GM12872 (cell line): ENCODE data around the gene GYG2.

Experiments used
- TF ChIP-seq, protein P1 (sequence below): IDR thresholded peaks from 3 replicates; pipeline ENCODE4 v1.5.1; 2011; ENCODE audit warnings: low read depth, mild to moderate bottlenecking, low read length, moderate library complexity; ENCODE audit not compliant: insufficient read depth

The GYG2 gene

DNA sequence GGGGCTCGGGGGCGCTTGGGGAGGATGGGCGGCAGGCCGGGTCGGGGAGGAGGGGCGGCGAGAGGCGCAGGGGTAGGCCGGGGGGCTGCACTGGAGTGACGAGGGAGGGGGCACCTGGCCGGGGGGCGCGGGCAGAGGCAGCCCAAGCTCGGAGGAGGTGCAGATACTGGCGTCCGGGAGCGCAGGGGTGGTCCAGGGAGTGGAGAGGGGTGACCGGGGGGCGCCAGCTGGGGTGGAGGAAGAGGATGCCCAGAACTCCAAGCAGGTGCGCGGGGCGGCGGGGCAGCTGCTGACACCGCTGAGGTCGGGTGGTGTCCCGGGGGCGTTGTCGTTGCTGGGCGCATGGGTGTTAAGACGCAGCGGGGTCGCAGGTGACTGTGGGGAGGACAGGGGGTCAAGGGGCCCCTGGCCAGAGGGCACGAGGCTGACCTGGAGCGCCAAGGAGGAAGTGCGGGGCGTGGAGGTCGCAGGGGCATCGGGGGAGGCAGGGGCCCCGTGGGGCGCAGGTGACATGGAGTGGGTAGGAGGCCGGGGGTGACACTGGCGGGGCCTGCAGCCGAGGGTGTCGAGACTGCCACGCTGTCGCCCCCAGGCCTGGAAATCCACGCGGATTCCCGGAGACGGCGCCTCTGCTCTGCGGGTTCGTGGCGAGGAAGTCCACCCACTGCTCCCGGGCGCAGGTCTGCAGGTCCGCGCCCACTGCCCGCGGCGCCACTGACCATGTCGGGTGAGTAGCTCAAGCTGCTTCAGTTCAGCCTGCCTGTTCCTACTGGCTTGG is 928 bp downstream of the GYG2 start:
- TF ChIP-seq, protein P1, sequence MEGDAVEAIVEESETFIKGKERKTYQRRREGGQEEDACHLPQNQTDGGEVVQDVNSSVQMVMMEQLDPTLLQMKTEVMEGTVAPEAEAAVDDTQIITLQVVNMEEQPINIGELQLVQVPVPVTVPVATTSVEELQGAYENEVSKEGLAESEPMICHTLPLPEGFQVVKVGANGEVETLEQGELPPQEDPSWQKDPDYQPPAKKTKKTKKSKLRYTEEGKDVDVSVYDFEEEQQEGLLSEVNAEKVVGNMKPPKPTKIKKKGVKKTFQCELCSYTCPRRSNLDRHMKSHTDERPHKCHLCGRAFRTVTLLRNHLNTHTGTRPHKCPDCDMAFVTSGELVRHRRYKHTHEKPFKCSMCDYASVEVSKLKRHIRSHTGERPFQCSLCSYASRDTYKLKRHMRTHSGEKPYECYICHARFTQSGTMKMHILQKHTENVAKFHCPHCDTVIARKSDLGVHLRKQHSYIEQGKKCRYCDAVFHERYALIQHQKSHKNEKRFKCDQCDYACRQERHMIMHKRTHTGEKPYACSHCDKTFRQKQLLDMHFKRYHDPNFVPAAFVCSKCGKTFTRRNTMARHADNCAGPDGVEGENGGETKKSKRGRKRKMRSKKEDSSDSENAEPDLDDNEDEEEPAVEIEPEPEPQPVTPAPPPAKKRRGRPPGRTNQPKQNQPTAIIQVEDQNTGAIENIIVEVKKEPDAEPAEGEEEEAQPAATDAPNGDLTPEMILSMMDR, result no peak

DNA sequence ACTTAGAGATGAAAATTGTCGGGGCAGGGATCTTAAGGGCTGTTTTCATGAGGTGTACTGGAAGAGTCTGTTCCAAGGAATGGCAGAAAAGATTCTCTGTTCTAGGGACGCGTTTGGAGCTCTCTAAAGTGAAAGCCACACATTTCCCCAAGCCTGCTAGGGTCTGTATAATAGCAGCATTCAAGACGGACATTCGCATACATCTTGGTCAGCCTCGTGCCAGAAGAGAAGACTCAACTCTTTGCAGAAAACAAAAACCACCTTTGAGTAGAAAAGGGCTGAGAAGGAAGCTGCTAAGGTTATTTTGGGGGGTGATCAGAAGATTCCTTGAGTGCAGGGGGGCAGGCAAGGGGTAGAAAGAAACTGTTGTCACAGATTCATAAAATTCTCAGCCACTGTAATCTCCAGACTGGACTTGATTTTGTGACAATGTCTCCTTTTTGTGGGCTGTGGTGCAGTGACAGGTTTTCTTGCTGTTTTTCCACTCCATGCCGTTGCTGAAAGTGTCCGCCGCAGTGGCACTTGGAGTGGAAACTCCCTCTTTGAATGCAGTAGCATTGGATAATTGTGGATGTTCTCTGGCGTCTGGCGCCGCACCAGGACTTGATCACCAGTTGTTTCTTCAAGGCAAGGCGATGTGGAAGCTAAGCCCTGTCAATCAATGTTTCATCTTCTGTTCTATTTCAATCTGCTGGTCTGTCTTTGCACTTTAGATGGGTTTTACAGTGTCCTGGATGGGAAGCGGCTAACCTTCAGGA is 2.9 kb downstream of the GYG2 start:
- TF ChIP-seq, protein P1, result no peak

DNA sequence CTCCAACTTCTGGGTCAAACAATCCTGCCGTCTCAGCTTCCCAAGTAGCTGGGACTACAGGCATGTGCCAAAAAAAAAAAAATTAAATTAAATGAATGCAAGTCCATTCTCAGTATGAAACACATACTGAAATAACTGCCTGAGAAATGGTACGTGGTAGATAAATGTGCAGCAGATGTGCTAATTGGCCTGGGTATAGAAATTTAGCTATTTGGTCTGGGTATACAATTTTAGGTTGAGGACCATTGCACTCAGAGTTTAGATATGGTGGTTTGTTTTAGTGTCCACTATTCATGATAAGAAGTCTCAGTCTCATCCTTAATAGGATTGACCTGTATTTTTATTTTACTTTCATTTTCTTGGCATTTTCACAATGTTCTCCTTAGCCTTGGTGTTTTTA is 9.2 kb downstream of the GYG2 start:
- TF ChIP-seq, protein P1, result no peak

DNA sequence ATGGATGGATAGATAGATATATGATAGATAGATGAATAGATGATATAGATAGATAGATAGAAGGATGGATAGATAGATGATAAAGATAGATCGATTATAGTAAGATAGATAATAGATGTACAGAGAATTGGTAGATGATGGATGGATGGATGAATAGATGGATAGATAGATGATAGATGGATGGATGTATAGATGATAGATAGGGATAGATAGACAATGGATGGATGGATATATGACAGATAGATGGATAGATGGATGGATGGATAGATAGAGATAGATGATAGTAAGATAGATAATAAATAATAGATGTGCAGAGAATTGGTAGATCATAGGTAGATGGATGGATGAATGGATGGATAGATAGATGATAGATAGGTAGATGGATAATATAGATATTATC is 12.2 kb downstream of the GYG2 start:
- TF ChIP-seq, protein P1, result no peak

DNA sequence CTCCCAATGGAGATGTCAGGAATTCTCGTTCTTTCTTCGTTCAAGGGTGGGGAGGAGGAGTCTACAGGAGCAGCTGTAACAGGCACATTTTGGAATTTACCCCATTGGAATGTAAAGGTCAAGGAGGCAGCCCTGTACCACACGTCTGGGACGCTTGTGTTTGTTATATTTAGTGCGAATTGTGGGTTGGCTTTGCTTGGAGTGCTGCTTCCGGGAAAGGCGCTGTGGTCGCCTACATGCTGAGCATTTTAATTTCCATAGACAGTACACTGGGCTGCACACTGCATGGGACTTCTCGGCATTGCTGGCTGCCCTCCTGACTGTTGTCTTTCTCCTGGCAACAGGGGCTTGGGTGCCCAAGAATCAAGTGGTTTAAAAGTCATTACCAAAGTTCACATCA is 12.8 kb downstream of the GYG2 start:
- TF ChIP-seq, protein P1, result no peak

DNA sequence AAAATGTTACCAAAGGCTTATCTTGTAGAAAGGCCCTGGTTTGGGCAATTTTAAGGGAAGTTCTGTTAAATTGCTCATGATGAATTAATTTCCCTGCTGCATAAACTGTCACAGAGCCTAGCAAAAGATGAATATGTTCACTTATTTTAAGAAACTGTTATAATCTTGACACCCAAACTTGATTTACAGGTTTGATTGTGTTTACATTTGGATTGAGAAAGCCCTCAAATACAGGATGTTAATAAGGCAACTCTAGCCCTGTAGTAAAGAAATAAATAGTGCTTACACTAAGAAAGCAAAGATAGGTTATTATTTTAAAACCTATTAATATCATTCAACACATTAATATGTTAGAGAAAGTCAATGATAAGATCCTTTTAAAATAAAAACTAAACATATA is 18.3 kb downstream of the GYG2 start:
- TF ChIP-seq, protein P1, result no peak

DNA sequence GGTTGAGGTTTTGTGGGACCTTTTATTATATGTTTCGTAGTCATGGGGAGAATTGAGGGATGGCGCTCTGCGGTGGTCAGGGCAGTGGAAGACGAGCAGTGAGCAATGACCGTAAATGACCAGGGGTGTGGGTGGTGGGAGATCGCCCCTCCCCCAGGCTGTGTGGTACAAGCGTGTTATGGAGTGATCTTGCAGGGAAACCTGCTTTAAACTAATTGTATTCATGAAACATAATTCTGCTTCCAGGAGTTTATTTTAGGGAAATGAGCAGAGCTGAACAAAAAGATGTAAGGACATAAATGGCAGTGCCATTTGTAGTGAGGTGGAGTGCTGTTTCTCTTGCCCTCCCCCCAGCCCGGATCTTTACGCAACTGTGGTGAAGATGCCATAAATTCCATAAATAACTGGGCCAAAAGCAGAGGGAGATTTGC is 20.2 kb downstream of the GYG2 start:
- TF ChIP-seq, protein P1, result no peak
